ENCODE measurements around the gene IGF1. TPM values are rescaled to one million over a fixed set of nuclear protein-coding genes. Genes with fewer than 3 reads are reported as not detected.

IGF1 gene
- total and polyA plus RNA-seq, 12 donors, result 1.7 to 28.4 (median 16.5) TPM

GRCh38 chr12:102496591-102496990, 16.2 kb upstream of the IGF1 start:
- 57 to 72% (median 67%) methylated on average over 6 of the region's 6 CpGs for WGBS, 4 donors
- Histone ChIP-seq H3K27ac (no peak overlapping the region), H3K9me3 (replicated peaks in 1 of 3) (no peaks in the 10 kb centered on the region), H3K4me1 (replicated peaks in 1 of 2) (no peaks in the 10 kb centered on the region), H3K27me3 (no peaks in the 10 kb centered on the region), H3K36me3 (replicated peaks in 1 of 2) (no peaks in the 10 kb centered on the region), H3K4me3 (no peak overlapping the region)
- intact Hi-C loops (cut with DNase I), result no loop called here
- TF ChIP-seq POLR2A (IDR thresholded peaks at IDR 0.05) (no peak), CTCF (IDR thresholded peaks at IDR 0.05) (no peak)
- DNase-seq, result no peak

GRCh38 chr12:102487226-102487625, 6.9 kb upstream of the IGF1 start:
- intact Hi-C loops (cut with DNase I), result no loop called here
- no peaks in the 10 kb centered on the region for H3K9me3 ChIP-seq (replicated peaks in 1 of 3)
- H3K36me3 ChIP-seq (replicated peaks in 1 of 2), result no peaks in the 10 kb centered on the region
- H3K27me3 ChIP-seq, result no peaks in the 10 kb centered on the region
- no peak overlapping the region for H3K27ac ChIP-seq
- no peak overlapping the region for H3K4me3 ChIP-seq
- TF ChIP-seq CTCF (IDR thresholded peaks at IDR 0.05) (no peak), POLR2A (IDR thresholded peaks at IDR 0.05) (no peak)
- DNase-seq, result no peak
- 78 to 94% (median 83%) methylated on average over 2 of the region's 2 CpGs for WGBS, 4 donors
- H3K4me1 ChIP-seq (replicated peaks in 1 of 2), result peaks cover 0 to 4% of the 10 kb centered on the region in 2 donors

GRCh38 chr12:102486153-102486552, 5.8 kb upstream of the IGF1 start:
- intact Hi-C loops (cut with DNase I), result no loop called here

GRCh38 chr12:102484428-102484958, 4.1 kb upstream of the IGF1 start:
- Histone ChIP-seq H3K9me3 (replicated peaks in 1 of 3) (no peaks in the 10 kb centered on the region), H3K4me1 (replicated peaks in 1 of 2) (peaks cover 0 to 15% of the 10 kb centered on the region in 2 donors), H3K36me3 (replicated peaks in 1 of 2) (no peaks in the 10 kb centered on the region), H3K27ac (peak overlapping the region in 2 of 5 donors; percentile 6 to 48), H3K4me3 (peak overlapping the region in 1 of 4 donors; percentile 49), H3K27me3 (no peaks in the 10 kb centered on the region)
- no peak for TF ChIP-seq POLR2A (IDR thresholded peaks at IDR 0.05)
- peak; percentile 49 to 93 (median 80) for TF ChIP-seq CTCF (IDR thresholded peaks at IDR 0.05)
- WGBS, 4 donors, result 12 to 15% (median 14%) methylated on average over 12 of the region's 12 CpGs
- intact Hi-C loops (cut with DNase I), result no loop called here
- peak; percentile 39 to 72 (median 53) for DNase-seq

More at GRCh38 chr12:102486153-102486552, 5.8 kb upstream of the IGF1 start:
- Histone ChIP-seq H3K9me3 (replicated peaks in 1 of 3) (no peaks in the 10 kb centered on the region), H3K36me3 (replicated peaks in 1 of 2) (no peaks in the 10 kb centered on the region), H3K4me1 (replicated peaks in 1 of 2) (peaks cover 0 to 4% of the 10 kb centered on the region in 2 donors), H3K4me3 (no peak overlapping the region), H3K27me3 (no peaks in the 10 kb centered on the region), H3K27ac (no peak overlapping the region)
- no peak for TF ChIP-seq POLR2A (IDR thresholded peaks at IDR 0.05)
- TF ChIP-seq CTCF (IDR thresholded peaks at IDR 0.05), result no peak
- 78 to 92% (median 90%) methylated on average over 2 of the region's 2 CpGs for WGBS, 4 donors
- DNase-seq, result no peak

All from adrenal gland (tissue), 12 donors.